RWPE2 (cell line): ENCODE data around the gene ENDOV.
A peak's percentile ranks its signal among the peaks of the same experiment; 100 is the strongest.

ENCODE experiments used
- ATAC-seq: fragments of 200-7000 bp; cut with Tn5 transposase; 3 replicates; pipeline ENCODE4 v1.9.1; 2021; ENCODE audit warnings: low read depth
- DNase-seq: peaks from one replicate; pipeline ENCODE4 v3.0.0-alpha.2; 2020; ENCODE audit warnings: low spot score
- H3K27ac ChIP-seq: fragments of 450-650 bp; 2 replicates; pipeline ENCODE4 v1.5.1; 2017; ENCODE audit warnings: mild to moderate bottlenecking; ENCODE audit not compliant: poor library complexity, severe bottlenecking
- H3K27me3 ChIP-seq: fragments of 250-450 bp; sonication (Bioruptor Pico); 2 replicates; pipeline ENCODE4 v1.5.1; 2021; ENCODE audit warnings: mild to moderate bottlenecking, moderate library complexity; ENCODE audit not compliant: insufficient read depth, poor library complexity, severe bottlenecking
- H3K36me3 ChIP-seq: fragments of 250-450 bp; sonication (Bioruptor Pico); 2 replicates; pipeline ENCODE4 v1.5.1; 2020; ENCODE audit warnings: low read depth, mild to moderate bottlenecking, moderate library complexity
- H3K4me1 ChIP-seq: fragments of 250-450 bp; sonication (Bioruptor Pico); 2 replicates; pipeline ENCODE4 v1.5.1; 2021; ENCODE audit warnings: mild to moderate bottlenecking, moderate library complexity; ENCODE audit not compliant: insufficient read depth, poor library complexity, severe bottlenecking
- H3K4me3 ChIP-seq: fragments of 250-450 bp; sonication (Bioruptor Pico); 2 replicates; pipeline ENCODE4 v1.5.1; 2021; ENCODE audit warnings: mild to moderate bottlenecking, moderate library complexity; ENCODE audit not compliant: severe bottlenecking
- H3K9me3 ChIP-seq: fragments of 250-450 bp; sonication (Bioruptor Pico); 2 replicates; pipeline ENCODE4 v1.5.1; 2021; ENCODE audit warnings: mild to moderate bottlenecking, moderate library complexity; ENCODE audit not compliant: severe bottlenecking
- TF ChIP-seq, protein P1 (sequence below): fragments of 450-650 bp; IDR thresholded peaks from one replicate; pipeline ENCODE4 v1.5.1; 2017; ENCODE audit warnings: mild to moderate bottlenecking, moderate library complexity; ENCODE audit not compliant: poor library complexity, severe bottlenecking

The ENDOV gene

DNA sequence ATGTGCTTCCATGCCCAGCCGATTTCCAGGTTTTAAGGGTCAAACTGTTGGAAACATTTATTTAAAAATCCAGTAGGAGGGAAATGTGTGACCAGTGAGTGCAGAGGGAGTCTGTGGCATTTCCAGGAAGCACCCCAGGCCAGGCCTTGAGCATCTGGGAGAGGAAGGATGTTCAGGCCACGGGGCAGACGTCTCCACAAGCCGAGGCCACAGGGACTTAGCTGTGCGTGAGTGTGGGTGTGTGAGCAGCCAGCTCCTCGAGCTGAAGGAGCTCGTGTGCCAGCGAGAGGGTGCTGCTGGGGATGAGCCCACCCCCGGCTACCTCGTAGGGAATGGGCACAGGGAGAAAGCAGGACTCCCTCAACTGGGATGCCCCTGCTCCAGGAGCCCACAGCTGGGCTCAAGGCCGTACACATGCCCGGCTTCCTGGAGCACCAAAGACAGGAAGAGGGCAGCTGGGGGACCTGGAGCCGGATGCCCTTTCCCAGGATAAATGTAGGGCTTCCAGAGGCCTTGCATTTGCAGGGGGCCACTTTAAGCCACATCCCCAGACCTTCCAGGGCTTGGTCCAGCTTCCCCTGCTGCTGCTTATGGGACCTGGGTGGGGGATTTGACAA, 48.9 kb downstream of the ENDOV start:
- no peak for DNase-seq
- TF ChIP-seq, protein P1, sequence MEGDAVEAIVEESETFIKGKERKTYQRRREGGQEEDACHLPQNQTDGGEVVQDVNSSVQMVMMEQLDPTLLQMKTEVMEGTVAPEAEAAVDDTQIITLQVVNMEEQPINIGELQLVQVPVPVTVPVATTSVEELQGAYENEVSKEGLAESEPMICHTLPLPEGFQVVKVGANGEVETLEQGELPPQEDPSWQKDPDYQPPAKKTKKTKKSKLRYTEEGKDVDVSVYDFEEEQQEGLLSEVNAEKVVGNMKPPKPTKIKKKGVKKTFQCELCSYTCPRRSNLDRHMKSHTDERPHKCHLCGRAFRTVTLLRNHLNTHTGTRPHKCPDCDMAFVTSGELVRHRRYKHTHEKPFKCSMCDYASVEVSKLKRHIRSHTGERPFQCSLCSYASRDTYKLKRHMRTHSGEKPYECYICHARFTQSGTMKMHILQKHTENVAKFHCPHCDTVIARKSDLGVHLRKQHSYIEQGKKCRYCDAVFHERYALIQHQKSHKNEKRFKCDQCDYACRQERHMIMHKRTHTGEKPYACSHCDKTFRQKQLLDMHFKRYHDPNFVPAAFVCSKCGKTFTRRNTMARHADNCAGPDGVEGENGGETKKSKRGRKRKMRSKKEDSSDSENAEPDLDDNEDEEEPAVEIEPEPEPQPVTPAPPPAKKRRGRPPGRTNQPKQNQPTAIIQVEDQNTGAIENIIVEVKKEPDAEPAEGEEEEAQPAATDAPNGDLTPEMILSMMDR: no peak
- H3K27ac ChIP-seq: no peak overlapping the region
- H3K4me1 ChIP-seq: no peaks in the 10 kb centered on the region
- no peaks in the 10 kb centered on the region for H3K36me3 ChIP-seq
- no peaks in the 10 kb centered on the region for H3K9me3 ChIP-seq
- no peak for ATAC-seq
- H3K4me3 ChIP-seq: no peak overlapping the region
- peaks cover 34% of the 10 kb centered on the region for H3K27me3 ChIP-seq

DNA sequence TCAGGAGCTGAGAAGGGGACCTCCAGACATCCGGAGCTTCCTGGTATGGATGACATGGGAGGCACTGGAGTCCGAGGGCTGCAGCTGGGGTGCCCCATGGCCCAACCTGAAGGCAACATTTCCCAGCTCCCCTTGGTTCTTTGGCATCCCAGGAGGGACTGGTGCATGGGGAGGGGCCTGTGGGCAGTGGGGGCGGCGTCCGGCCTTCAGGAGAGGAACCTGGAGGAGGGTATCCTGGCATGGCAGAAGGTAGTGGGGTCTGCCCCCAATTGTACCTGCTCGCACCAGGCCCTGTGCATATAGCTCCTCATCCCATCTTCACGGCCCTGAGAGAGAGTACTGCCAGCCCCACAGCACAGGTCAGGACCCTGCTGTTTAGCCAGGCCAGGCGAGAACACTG, 49.5 kb downstream of the ENDOV start:
- TF ChIP-seq, protein P1: no peak
- no peak for ATAC-seq
- no peaks in the 10 kb centered on the region for H3K4me1 ChIP-seq
- no peak overlapping the region for H3K27ac ChIP-seq
- H3K27me3 ChIP-seq: peaks cover 40% of the 10 kb centered on the region
- H3K4me3 ChIP-seq: no peak overlapping the region
- no peak for DNase-seq
- H3K9me3 ChIP-seq: no peaks in the 10 kb centered on the region
- no peaks in the 10 kb centered on the region for H3K36me3 ChIP-seq

DNA sequence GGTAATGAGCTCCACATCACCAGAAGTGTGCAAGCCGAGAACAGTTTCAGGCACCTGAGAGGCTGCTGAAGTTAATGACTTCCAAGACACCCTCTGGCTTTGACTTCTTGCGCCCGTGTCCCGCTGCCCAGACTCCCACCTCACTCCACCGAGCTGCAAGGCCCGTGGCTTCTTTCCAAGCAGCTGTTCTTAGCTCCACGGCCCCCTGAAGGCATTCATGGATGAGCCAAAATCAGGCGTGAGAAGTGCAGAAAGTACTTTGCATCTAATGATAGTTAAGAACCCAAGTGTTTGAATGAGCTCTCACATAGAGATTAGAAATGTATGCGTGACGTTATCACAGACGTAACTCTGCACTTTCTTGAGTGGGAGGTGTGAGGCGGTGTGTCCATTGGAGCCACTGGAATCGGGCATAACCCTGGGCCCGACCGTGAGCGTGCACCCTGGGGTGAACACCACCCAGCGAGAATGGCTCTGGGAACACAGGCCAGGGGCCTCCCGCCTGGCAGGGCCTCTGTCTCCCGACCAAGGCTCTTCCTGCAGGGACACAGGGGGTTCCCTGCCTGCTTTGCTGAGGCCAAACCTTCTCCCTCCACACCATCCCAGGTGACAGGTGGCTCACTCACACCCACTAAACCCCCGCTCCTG, 50.5 kb downstream of the ENDOV start:
- Histone ChIP-seq H3K36me3 (no peaks in the 10 kb centered on the region), H3K27ac (no peak overlapping the region), H3K4me1 (no peaks in the 10 kb centered on the region), H3K9me3 (no peaks in the 10 kb centered on the region), H3K27me3 (peaks cover 45% of the 10 kb centered on the region), H3K4me3 (no peak overlapping the region)
- TF ChIP-seq, protein P1: no peak
- DNase-seq (no peak), ATAC-seq (no peak)

DNA sequence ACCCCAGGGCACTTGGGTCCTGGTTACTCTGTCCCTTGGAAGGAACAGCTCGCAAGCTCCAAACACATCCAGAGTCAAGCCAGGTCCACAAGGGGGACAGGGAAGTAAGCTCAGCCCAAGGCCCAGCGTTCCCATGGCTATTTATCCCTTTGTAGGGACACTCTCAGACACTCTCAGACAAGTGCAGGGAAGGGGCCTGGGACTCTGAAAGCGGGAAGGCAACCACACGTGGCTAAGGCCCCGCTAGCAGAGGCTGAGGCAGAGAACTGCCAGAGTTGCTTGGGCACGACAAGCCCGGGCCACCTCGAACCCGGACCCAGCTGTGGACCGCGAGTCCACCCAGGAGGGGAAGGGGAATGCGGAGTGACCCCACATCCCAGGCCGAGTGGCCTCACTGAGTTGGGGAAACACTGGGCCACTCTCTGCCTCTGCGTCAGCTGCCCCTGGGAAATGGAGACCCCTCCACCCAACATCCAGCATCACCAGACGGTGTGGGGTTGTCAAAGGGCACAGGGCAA, 51.3 kb downstream of the ENDOV start:
- ATAC-seq (no peak), DNase-seq (no peak)
- TF ChIP-seq, protein P1: no peak
- Histone ChIP-seq H3K9me3 (no peaks in the 10 kb centered on the region), H3K27me3 (peaks cover 47% of the 10 kb centered on the region), H3K36me3 (no peaks in the 10 kb centered on the region), H3K4me3 (no peak overlapping the region), H3K27ac (no peak overlapping the region), H3K4me1 (no peaks in the 10 kb centered on the region)

DNA sequence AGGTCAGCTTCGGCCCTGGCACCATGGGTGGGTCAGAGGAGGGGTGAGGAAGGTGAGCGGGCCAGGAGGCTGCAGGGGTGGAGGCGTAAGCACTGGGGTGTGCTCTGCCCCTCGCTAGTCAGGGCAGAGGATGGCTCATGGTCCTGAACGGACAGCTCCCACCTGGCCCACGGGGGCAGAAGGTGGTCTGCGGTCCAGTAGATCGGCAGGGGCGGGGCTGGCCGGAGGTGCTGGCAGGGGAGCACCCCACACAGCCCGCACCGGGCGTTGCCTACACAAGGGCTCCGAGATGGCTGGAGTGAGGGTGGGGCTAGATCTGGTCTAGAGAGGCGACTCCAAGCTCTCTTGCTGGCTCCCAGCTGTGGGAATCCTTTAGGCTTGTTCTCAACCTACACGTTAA, 53.3 kb downstream of the ENDOV start:
- H3K27ac ChIP-seq: no peak overlapping the region
- no peaks in the 10 kb centered on the region for H3K4me1 ChIP-seq
- H3K27me3 ChIP-seq: peaks cover 59% of the 10 kb centered on the region
- ATAC-seq: peak; percentile 22; the same call in 2 of the 3 replicates
- no peak overlapping the region for H3K4me3 ChIP-seq
- no peaks in the 10 kb centered on the region for H3K9me3 ChIP-seq
- TF ChIP-seq, protein P1: no peak
- DNase-seq: no peak
- no peaks in the 10 kb centered on the region for H3K36me3 ChIP-seq
